Stimulated activated CD4-positive, alpha-beta T cell treated with anti-CD3 and anti-CD28 coated beads, Interleukin-1b, Interleukin-23, amount 100 ng/mL, for 48 hours (primary cell): ENCODE data around the gene SRGAP1.
"Not testable (repeated sequence)": the region's sequence is repeated elsewhere in the genome, so short reads cannot be mapped to it uniquely, and the experiment has no call there.

Experiments used
- DNase-seq: peaks from one replicate; pipeline ENCODE4 v3.0.0-alpha.2; 2020

SRGAP1 gene

GRCh38 chr12:64061868-64062375 lies 217.4 kb downstream of the SRGAP1 start:
- no peak for DNase-seq

GRCh38 chr12:64063121-64063520 lies 218.6 kb downstream of the SRGAP1 start:
- no peak for DNase-seq

- no peak for DNase-seq
Observed at GRCh38 chr12:64064240-64064639, 219.7 kb downstream of the SRGAP1 start.

- DNase-seq: no peak
Observed at GRCh38 chr12:64064706-64065105, 220.2 kb downstream of the SRGAP1 start.

GRCh38 chr12:64065881-64066451 lies 221.5 kb downstream of the SRGAP1 start:
- no peak for DNase-seq

- DNase-seq: no peak
Observed at GRCh38 chr12:64066776-64067175, 222.3 kb downstream of the SRGAP1 start.

GRCh38 chr12:64070454-64070853 lies 226.0 kb downstream of the SRGAP1 start:
- no peak for DNase-seq

GRCh38 chr12:64072916-64073575 lies 228.5 kb downstream of the SRGAP1 start:
- no peak for DNase-seq

GRCh38 chr12:64076565-64076964 lies 232.1 kb downstream of the SRGAP1 start:
- DNase-seq: not testable (repeated sequence)

GRCh38 chr12:64077922-64078321 lies 233.4 kb downstream of the SRGAP1 start:
- DNase-seq: no peak

- DNase-seq: no peak
Observed at GRCh38 chr12:64080319-64081007, 236.0 kb downstream of the SRGAP1 start.

- DNase-seq: no peak
Observed at GRCh38 chr12:64081008-64081404, 236.5 kb downstream of the SRGAP1 start.

- no peak for DNase-seq
Observed at GRCh38 chr12:64082116-64082515, 237.6 kb downstream of the SRGAP1 start.

- DNase-seq: no peak
Observed at GRCh38 chr12:64082866-64083268, 238.4 kb downstream of the SRGAP1 start.

GRCh38 chr12:64083285-64084210 lies 239.0 kb downstream of the SRGAP1 start:
- DNase-seq: no peak

GRCh38 chr12:64085154-64085553 lies 240.7 kb downstream of the SRGAP1 start:
- no peak for DNase-seq

- DNase-seq: no peak
Observed at GRCh38 chr12:64085996-64086395, 241.5 kb downstream of the SRGAP1 start.

- no peak for DNase-seq
Observed at GRCh38 chr12:64086946-64087345, 242.4 kb downstream of the SRGAP1 start.

- DNase-seq: no peak
Observed at GRCh38 chr12:64087761-64088160, 243.3 kb downstream of the SRGAP1 start.

GRCh38 chr12:64088431-64089349 lies 244.2 kb downstream of the SRGAP1 start:
- no peak for DNase-seq

GRCh38 chr12:64090047-64090446 lies 245.5 kb downstream of the SRGAP1 start:
- no peak for DNase-seq

GRCh38 chr12:64091186-64091585 lies 246.7 kb downstream of the SRGAP1 start:
- no peak for DNase-seq
